ENCODE measurements around the gene SEL1L3. TPM values are rescaled to one million over a fixed set of nuclear protein-coding genes. Genes with fewer than 3 reads are reported as not detected.

The SEL1L3 gene
- total RNA-seq, 2 donors from 2014 or later: 14.9 to 24.5 TPM

DNA sequence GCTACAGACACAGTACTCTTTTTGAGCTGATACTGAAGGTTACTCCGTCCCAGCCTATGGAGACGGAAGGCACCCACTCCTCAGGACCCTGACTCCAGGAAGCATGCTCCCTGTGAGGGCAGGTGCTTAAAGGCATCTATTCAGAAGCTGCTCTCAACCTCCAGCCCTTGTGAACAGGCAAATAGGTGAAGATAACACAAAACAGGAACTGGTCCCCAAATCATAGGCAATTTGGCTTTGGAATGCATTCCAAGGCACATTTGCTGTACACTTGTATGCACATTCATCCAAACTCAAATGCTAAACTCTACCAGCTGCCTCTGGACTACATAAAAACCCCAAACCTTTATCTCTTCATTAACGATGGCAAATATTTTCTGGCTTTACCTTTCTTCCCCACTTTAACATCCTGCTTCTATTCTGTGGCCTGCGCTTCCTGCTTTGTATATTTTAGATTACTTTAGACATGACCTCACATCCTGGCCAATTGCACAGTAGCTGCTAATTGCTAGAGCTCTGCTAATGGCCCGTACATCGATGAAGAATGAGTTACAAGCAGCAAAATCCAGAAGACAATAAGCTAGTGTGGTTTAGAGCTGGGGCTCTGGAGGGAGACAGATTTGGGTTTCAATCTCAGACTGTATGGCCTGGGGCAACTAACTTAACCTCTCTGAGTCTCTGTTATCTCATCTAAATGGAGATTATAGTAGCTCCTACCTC, 3.2 kb downstream of the SEL1L3 start:
- H3K27ac Mint-ChIP-seq: no peak overlapping the region
- Histone ChIP-seq H3K9me3 (ENCODE audit: control insufficient read depth, low read length) (no peaks in the 10 kb centered on the region), H3K27ac (ENCODE audit: low read depth, low read length) (no peak overlapping the region), H3K4me3 (ENCODE audit: low read length) (no peak overlapping the region), H3K27me3 (ENCODE audit: control insufficient read depth, insufficient read depth, low read length, poor library complexity, severe bottlenecking) (peaks cover 36% of the 10 kb centered on the region), H3K9ac (ENCODE audit: extremely low read depth, low read length, poor library complexity, severe bottlenecking) (no peak overlapping the region), H3K4me1 (ENCODE audit: control insufficient read depth, insufficient read depth, low read length) (no peaks in the 10 kb centered on the region), H3K36me3 (ENCODE audit: control insufficient read depth, insufficient read depth, low read length) (no peaks in the 10 kb centered on the region)
- TF ChIP-seq, protein P1, sequence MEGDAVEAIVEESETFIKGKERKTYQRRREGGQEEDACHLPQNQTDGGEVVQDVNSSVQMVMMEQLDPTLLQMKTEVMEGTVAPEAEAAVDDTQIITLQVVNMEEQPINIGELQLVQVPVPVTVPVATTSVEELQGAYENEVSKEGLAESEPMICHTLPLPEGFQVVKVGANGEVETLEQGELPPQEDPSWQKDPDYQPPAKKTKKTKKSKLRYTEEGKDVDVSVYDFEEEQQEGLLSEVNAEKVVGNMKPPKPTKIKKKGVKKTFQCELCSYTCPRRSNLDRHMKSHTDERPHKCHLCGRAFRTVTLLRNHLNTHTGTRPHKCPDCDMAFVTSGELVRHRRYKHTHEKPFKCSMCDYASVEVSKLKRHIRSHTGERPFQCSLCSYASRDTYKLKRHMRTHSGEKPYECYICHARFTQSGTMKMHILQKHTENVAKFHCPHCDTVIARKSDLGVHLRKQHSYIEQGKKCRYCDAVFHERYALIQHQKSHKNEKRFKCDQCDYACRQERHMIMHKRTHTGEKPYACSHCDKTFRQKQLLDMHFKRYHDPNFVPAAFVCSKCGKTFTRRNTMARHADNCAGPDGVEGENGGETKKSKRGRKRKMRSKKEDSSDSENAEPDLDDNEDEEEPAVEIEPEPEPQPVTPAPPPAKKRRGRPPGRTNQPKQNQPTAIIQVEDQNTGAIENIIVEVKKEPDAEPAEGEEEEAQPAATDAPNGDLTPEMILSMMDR (conservative IDR thresholded peaks at IDR 0.05): no peak
- H3K36me3 Mint-ChIP-seq (ENCODE audit: low read depth): no peaks in the 10 kb centered on the region
- DNase-seq: no peak
- WGBS, 2 experiments (ENCODE audit: insufficient coverage in 1 of 2, insufficient read length in 1 of 2): 87 to 91% methylated on average over 4 to 6 of the region's 6 CpGs
- H3K4me1 Mint-ChIP-seq: peaks cover 6% of the 10 kb centered on the region
- no peaks in the 10 kb centered on the region for H3K9me3 Mint-ChIP-seq
- peaks cover 37% of the 10 kb centered on the region for H3K27me3 Mint-ChIP-seq (ENCODE audit: insufficient read depth)
- H3K4me3 Mint-ChIP-seq: no peak overlapping the region

DNA sequence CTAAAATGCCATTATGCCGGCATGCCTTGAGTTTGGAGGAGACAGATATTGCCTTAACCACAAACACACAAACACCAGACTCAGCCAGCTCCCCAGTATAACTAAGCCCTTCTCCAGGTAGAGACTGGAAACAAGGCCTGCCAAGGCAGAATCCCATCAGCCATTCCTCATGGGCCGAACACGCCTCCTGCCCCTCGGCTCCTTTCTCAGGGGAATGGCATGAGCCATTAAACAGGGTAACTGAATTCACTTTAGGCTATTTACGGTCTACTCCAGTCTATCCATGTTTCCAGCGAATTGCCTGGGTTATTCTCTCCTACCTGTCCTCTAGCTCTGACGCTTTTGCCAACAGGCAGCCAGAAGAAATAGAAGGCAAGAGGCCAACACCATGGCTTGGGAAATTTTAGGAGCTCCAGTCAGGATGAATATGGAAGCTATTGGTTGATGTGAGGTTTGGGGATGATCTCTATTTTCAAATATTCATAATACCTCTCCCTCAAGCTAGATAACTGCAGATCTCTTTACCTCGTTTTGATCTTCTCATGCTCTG, 4.9 kb downstream of the SEL1L3 start:
- Histone ChIP-seq H3K4me3 (ENCODE audit: low read length) (no peak overlapping the region), H3K27ac (ENCODE audit: low read depth, low read length) (no peak overlapping the region), H3K36me3 (ENCODE audit: control insufficient read depth, insufficient read depth, low read length) (no peaks in the 10 kb centered on the region), H3K4me1 (ENCODE audit: control insufficient read depth, insufficient read depth, low read length) (no peaks in the 10 kb centered on the region), H3K9me3 (ENCODE audit: control insufficient read depth, low read length) (no peaks in the 10 kb centered on the region), H3K27me3 (ENCODE audit: control insufficient read depth, insufficient read depth, low read length, poor library complexity, severe bottlenecking) (peaks cover 21% of the 10 kb centered on the region), H3K9ac (ENCODE audit: extremely low read depth, low read length, poor library complexity, severe bottlenecking) (no peak overlapping the region)
- 87 to 95% methylated on average over 4 to 8 of the region's 8 CpGs for WGBS, 2 experiments (ENCODE audit: insufficient coverage in 1 of 2, insufficient read length in 1 of 2)
- no peak overlapping the region for H3K4me3 Mint-ChIP-seq
- DNase-seq: no peak
- H3K4me1 Mint-ChIP-seq: peaks cover 7% of the 10 kb centered on the region
- H3K36me3 Mint-ChIP-seq (ENCODE audit: low read depth): no peaks in the 10 kb centered on the region
- no peaks in the 10 kb centered on the region for H3K9me3 Mint-ChIP-seq
- TF ChIP-seq, protein P1 (conservative IDR thresholded peaks at IDR 0.05): no peak
- H3K27me3 Mint-ChIP-seq (ENCODE audit: insufficient read depth): peaks cover 26% of the 10 kb centered on the region
- no peak overlapping the region for H3K27ac Mint-ChIP-seq

DNA sequence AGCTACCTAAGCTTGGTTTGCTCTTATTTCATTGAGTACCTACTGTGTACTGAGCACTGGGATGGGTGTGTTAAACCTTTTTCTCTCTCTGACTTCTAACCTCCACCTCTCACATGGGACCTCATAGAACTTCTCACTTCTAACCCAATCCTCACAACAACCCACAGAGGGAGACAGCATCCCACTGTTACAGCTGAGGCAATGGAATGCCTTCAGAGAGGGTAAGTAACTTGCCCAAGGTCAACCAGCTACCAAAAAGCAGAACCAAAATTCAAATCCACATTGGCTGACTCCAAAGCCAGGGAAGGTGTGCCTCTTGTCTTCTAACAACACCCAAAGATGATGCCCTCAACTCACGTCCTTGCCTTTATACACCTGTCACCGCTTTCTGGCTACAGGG, 5.4 kb downstream of the SEL1L3 start:
- TF ChIP-seq, protein P1 (conservative IDR thresholded peaks at IDR 0.05): peak; percentile 57
- Histone ChIP-seq H3K27me3 (ENCODE audit: control insufficient read depth, insufficient read depth, low read length, poor library complexity, severe bottlenecking) (peaks cover 21% of the 10 kb centered on the region), H3K4me1 (ENCODE audit: control insufficient read depth, insufficient read depth, low read length) (no peaks in the 10 kb centered on the region), H3K36me3 (ENCODE audit: control insufficient read depth, insufficient read depth, low read length) (no peaks in the 10 kb centered on the region), H3K4me3 (ENCODE audit: low read length) (no peak overlapping the region), H3K27ac (ENCODE audit: low read depth, low read length) (no peak overlapping the region), H3K9ac (ENCODE audit: extremely low read depth, low read length, poor library complexity, severe bottlenecking) (no peak overlapping the region), H3K9me3 (ENCODE audit: control insufficient read depth, low read length) (no peaks in the 10 kb centered on the region)
- Mint-ChIP-seq H3K27ac (no peak overlapping the region), H3K27me3 (ENCODE audit: insufficient read depth) (peaks cover 26% of the 10 kb centered on the region), H3K36me3 (ENCODE audit: low read depth) (no peaks in the 10 kb centered on the region), H3K4me1 (peaks cover 7% of the 10 kb centered on the region), H3K9me3 (no peaks in the 10 kb centered on the region), H3K4me3 (no peak overlapping the region)
- 95 to 100% methylated on average over 2 of the region's 2 CpGs for WGBS, 2 experiments (ENCODE audit: insufficient coverage in 1 of 2, insufficient read length in 1 of 2)
- no peak for DNase-seq

Data from endodermal cell (in vitro differentiated cells).